OCI-LY1 (cell line): Measurements from ENCODE around the gene PTPRJ.

Source experiments
- EZH2 ChIP-seq: fragments of 200-600 bp; sonication (generic), shearing (Covaris generic); IDR thresholded peaks from 2 replicates; pipeline ENCODE4 v1.8.0; 2017; ENCODE audit warnings: borderline replicate concordance, mixed run types, mild to moderate bottlenecking, antibody characterized with exemption, low read length, moderate library complexity, mixed read lengths
- TF ChIP-seq, protein P1 (sequence below): fragments of 200-600 bp; sonication (generic), shearing (Covaris generic); IDR thresholded peaks from 2 replicates; pipeline ENCODE4 v1.5.1; 2017; ENCODE audit warnings: mild to moderate bottlenecking, antibody characterized with exemption, low read length, moderate library complexity, mixed read lengths

- TF ChIP-seq, protein P1, sequence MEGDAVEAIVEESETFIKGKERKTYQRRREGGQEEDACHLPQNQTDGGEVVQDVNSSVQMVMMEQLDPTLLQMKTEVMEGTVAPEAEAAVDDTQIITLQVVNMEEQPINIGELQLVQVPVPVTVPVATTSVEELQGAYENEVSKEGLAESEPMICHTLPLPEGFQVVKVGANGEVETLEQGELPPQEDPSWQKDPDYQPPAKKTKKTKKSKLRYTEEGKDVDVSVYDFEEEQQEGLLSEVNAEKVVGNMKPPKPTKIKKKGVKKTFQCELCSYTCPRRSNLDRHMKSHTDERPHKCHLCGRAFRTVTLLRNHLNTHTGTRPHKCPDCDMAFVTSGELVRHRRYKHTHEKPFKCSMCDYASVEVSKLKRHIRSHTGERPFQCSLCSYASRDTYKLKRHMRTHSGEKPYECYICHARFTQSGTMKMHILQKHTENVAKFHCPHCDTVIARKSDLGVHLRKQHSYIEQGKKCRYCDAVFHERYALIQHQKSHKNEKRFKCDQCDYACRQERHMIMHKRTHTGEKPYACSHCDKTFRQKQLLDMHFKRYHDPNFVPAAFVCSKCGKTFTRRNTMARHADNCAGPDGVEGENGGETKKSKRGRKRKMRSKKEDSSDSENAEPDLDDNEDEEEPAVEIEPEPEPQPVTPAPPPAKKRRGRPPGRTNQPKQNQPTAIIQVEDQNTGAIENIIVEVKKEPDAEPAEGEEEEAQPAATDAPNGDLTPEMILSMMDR: no peak
- no peak for TF ChIP-seq EZH2
These were observed 30.9 kb downstream of the PTPRJ start for GRCh38 chr11:48011102-48011797.
